GM19397 (cell line): ENCODE data around the gene HMX3.
A peak's percentile ranks its signal among the peaks of the same experiment; 100 is the strongest.

ENCODE experiments used
- ATAC-seq: cut with Tn5 transposase; IDR thresholded peaks from one replicate; pipeline ENCODE4 v1.9.1; 2021; ENCODE audit warnings: mild to moderate bottlenecking, moderate library complexity; ENCODE audit not compliant: unreplicated experiment

HMX3 gene

DNA sequence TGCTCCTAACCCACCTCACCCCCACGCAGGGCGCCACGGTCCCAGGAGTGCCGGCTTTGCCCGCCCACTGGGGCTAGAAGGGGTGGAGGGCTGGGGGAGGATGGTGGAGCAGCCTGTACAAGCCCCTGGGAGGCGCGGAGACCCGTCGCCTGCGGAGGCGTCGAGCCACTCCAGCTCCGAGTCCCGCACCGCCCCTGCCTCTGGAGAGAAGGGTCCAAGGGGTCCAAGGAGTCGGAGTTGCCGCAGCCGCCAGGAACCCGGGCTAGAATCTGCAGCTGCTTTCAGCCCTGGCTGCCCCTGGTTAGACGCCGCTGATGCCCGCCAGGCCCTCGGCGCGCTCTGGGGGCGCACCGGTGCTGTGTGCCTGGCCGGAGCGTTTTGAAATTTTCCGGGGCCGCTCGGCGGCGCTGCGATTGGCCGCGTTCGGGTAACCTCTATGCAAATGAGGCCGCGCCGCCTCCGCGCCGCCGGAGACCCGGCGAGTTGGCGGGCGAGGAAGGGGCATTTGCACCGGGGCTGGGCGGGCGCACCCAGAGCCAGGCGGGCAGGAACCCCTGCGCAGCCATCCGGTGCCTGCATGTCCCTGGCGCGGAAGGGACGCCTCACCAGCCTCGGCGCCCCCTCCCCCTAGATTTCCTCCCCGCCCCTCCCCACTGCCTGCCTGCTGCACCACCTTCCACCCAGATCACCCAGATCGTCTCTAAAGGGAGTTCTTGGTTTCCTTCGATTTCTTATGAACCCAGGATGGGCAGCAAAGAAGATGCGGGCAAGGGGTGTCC lies 12.1 kb downstream of the HMX3 start, which contains the start of gene HMX2:
Gene HMX2 (plus strand): TSS at position 502 of the 779 bp plus-strand sequence. CDS start 243 bp downstream, at position 745.
- ATAC-seq, result no peak

- ATAC-seq, result no peak
These were observed 12.8 kb downstream of the HMX3 start for GRCh38 chr10:123148414-123149161.

DNA sequence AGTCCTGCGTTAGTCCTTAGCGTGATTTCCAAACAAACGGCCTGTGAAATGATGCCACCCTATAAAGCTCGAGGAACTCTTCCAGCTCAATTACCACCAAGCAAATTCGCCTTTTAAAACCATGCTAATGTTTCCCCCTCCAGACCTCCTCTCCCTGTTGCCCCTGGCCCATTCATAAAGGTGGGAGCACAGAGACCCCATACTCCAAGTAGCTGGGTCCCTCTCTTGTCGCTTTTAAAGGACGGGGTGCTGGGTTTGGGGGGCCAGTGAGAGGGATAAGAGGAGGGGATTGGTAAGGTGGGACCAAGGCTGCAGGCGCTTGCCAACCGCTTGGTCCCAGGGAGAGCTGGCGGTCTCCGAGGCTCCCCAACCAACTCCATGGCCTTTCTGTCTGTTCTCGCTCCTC lies 13.4 kb downstream of the HMX3 start:
- no peak for ATAC-seq

- ATAC-seq, result no peak
These were observed 13.9 kb downstream of the HMX3 start for GRCh38 chr10:123149568-123150270.

DNA sequence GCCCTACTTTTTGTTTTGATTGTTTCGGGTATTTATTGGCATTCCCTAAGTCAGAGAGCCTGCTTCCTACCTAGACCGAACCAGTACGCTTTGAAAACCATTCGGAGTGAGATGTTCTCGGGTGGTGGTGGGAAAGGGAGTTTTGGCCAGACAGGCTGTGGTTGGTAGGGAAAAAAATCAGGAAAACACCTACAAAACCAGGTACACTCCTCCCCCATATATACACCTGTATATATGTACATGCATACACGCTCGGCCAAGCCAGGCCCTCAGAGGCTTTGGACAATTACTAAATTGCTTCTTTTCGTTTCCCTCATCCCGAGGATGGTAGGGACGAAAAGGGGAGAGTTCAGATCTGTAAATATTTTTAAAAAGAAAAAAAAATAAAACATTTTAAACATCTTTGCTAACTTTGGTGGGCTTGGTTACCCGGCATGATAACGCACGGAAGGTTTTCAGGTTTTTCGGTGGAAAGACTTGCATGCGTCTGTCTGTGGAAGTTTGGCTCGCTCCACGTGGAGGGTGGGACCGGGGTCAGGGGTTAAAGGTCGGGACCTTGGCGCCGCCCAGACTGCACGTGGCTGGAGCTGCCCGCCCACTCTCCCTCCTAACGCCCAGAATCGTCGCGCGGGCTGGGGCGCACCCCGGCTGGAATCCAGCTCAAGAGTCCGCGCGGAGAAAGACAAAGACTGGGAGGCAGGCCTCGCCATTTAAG lies 14.7 kb downstream of the HMX3 start:
- ATAC-seq, result no peak

DNA sequence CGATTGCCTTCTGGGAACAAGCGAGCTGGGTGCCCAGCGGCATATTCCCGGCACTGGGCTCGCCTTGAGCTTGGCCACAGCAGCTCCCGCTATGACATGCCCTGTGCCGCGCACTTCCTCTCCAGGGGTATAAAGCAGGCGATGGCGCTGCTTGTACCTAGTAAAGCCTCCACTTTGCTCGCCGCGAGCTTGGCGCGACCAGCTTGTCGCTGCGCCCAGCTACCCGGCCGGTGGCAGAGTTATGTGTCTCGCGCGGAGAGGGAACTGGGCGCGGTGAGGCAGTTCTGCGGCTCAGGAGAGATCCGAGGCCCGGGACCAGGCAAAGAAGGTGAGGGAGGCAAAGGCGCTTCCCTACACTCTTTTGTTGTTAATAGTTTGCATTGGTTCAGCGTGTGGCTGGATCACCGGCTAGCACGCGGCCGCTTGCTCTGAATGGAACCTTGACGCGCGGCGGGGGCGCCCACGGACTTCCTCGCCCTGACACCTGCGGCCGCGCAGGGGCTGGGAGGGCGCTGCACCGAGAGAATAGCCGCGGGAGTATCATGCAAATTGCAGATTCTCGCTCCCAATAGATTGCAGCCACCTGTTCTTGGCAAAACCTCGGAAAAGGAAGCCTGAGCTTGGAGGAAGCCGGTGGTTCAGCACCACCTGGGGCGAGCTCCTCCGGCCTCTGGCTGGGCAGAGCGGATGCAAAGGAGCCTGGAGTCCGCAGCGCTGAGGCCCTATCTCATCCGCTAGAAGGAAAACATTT lies 15.4 kb downstream of the HMX3 start:
- no peak for ATAC-seq

DNA sequence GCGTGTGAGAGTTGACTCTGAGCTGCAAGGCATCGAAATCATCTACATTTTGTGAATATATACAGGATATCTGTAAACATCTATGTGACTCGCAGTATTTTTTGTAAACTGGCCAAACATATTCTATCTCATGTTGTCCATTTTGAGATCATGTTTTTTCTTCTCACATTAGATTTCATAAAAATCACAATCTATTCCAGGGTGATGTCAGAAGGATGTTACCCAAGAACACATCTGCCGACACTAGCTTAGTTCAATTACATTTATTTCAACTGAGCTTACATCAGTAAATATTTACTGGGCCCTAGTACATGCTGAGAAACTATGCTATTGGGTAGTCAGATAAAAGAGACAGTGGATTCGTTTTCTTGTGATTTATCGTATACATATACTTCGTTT lies 16.0 kb downstream of the HMX3 start:
- ATAC-seq, result no peak

- no peak for ATAC-seq
These were observed 17.8 kb downstream of the HMX3 start for GRCh38 chr10:123153486-123154091.

DNA sequence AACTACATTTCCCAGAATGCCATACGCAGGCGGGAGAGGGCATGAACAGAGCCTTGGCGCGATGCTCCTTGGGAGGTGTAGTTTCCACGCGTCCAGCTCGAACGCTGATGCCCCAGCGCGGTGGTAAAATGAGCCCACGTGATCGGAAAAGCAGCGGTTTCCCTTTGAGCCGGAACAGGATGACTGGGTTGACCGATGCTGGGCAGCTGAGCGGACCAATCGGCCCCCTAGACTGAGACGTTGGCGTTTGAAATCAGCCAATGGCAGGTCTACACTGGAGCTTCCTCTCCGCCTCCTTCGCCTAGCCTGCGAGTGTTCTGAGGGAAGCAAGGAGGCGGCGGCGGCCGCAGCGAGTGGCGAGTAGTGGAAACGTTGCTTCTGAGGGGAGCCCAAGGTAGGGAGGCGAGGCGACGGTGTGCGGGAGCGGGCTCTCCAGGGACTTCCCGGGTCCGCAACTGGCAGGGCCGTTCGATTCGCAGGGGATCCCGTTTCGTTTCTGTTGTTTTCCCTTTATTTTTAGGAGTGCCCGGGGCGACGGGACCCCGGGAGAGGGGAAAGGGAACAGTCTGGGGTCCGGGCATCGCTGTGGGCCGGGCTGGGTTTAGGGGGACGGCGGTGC lies 18.4 kb downstream of the HMX3 start, which contains the start of gene BUB3:
Gene BUB3 (plus strand): TSS at position 311 of the 619 bp plus-strand sequence. CDS start 516 bp downstream, outside the sequence.
- ATAC-seq, result peak; percentile 91

GRCh38 chr10:123154711-123155505 lies 19.1 kb downstream of the HMX3 start:
- peak; percentile 53 for ATAC-seq

DNA sequence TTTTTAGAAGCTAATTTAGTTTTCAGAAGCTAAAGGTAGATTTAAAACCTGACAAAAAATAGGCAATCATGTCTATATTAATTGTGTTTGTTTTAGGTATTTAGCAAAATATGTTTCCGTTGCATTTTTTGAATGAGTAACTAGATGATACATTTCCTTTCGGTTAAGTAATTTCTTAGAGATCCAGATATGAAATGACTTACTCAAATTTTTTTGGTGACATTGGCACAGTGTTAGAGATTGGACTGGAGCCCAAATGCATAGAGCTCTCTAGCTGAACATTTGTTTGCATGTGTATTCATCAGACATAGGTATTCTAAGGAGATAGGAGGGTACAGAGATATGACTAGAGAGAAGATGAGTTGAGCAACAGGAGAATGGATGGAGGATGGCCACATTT lies 20.3 kb downstream of the HMX3 start:
- ATAC-seq, result no peak

DNA sequence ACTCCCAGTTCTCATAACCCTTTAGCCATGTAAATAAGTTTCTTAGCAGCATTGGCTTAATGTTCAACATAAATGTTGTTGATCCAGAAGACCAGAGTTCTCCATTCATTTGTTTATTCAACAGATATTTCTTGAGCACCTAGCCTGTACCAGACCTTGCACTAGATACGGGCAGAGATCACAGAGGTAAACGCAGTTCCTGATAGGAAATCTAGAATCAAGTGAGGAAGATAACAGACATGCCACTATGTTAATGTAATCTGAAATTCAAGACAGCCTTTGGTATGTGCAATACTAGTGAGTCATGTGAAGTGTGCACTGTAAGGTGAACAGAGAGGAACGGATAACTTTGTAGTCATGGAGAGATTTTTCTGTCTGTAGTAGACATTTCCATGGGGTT lies 21.4 kb downstream of the HMX3 start:
- ATAC-seq, result no peak

DNA sequence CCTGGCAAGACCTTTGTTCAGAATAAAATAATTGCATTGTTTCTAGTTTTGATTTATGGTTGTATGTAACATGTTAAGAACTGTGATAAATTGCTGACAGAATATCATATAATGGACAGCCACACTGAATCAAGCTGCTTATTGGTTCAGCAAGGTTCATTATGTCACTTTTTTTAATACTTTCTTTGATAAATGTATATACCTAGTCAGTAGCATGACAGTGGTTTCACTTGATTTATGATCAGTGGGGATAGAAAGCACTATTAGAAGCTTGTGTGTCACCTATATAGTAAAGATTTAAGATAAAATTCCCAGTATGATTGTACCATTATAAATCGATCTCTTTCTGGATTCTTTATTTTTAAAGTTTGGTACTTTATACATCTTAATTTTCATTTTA lies 22.9 kb downstream of the HMX3 start:
- ATAC-seq, result no peak

DNA sequence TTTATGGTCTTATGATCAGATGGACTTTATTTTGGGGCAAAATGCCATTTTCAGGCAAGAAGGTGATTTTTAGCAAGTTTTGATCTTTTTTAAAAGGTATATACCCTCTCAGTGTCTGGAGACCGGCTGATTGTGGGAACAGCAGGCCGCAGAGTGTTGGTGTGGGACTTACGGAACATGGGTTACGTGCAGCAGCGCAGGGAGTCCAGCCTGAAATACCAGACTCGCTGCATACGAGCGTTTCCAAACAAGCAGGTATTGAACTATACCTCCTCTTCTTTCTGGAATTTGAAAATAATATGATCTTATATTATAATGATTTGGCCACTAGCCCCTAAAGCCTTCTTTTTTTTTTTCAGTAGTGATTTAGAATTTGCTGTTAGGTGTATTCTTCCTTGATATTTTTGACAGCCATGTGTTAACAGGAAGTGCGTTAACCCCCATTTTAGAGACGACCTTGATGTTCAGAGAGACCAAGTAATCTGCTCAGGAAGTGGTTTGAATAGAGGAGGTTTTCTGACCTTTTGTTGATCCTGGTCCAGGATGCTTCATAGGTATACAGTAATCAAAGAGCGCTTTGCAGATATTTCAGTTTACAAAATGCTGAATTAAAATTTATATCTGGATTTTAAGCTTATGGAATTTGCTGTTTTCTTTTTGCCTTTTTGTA lies 24.7 kb downstream of the HMX3 start:
- no peak for ATAC-seq

DNA sequence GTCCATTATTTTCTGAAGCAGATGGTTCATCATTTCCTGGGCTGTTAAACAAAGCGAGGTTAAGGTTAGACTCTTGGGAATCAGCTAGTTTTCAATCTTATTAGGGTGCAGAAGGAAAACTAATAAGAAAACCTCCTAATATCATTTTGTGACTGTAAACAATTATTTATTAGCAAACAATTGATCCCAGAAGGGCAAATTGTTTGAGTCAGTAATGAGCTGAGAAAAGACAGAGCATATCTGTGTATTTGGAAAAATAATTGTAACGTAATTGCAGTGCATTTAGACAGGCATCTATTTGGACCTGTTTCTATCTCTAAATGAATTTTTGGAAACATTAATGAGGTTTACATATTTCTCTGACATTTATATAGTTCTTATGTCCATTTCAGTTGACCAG lies 28.5 kb downstream of the HMX3 start:
- no peak for ATAC-seq

GRCh38 chr10:123165445-123166072 lies 29.8 kb downstream of the HMX3 start:
- no peak for ATAC-seq

DNA sequence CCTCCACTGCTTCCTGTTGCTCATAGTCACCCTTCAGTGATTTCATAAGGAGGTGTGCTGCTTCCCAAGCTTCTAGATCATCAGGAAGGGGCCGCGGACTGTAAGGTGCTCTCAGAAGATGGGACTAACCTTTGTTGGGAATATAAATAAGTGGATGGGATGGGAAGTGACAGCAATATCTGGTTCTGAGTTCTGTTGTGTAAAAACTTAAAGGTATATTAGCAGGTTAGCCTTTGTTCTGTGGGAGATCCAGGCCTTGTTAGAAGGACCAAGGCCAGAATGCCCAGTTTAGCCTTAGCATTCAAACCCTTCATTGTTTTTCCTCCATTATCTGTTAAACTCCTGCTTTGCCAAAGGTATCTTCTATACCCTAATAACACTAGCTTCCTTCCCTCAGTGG lies 30.8 kb downstream of the HMX3 start:
- ATAC-seq, result no peak
